HEK293T (cell line): ENCODE measurements around the gene TMEM131.

Experiments
- FOXA1 ChIP-seq: fragments of 450-650 bp; IDR thresholded peaks from 2 replicates; pipeline ENCODE4 v1.6.1; 2016; ENCODE audit warnings: mild to moderate bottlenecking
- L3MBTL2 ChIP-seq: fragments of 450-650 bp; conservative IDR thresholded peaks from 2 replicates; pipeline ENCODE4 v1.6.1; 2016; ENCODE audit warnings: mild to moderate bottlenecking
- NFRKB ChIP-seq: fragments of 450-650 bp; IDR thresholded peaks from 2 replicates; pipeline ENCODE4 v1.6.1; 2016; ENCODE audit warnings: mild to moderate bottlenecking, moderate library complexity
- SUZ12 ChIP-seq: fragments of 450-650 bp; IDR thresholded peaks from 2 replicates; pipeline ENCODE4 v1.6.1; 2016; ENCODE audit warnings: mild to moderate bottlenecking
- ZNF384 ChIP-seq: fragments of 450-650 bp; IDR thresholded peaks from 2 replicates; pipeline ENCODE4 v1.6.1; 2016
- TF ChIP-seq, protein P1 (sequence below): fragments of 450-650 bp; IDR thresholded peaks from 2 replicates; pipeline ENCODE4 v1.6.1; 2016

DNA sequence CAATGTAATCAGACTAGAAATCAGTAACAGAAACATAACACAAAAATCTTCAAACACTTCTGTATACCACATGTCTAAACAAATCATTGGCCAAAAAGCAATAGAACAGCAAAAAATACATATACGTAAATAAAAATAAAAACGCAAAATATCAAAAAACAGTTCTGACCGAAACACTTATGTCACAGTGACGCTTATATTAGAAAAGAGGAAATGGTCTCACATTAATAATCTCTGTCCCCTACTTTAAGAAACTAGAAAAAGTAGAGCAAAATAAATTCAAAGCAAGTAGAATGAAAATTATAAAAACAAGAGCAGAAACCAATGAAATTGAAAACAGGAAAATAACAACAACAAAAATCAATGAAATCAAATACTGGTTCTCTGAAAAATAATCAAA, 41.9 kb downstream of the TMEM131 start:
- TF ChIP-seq NFRKB (no peak), SUZ12 (no peak), ZNF384 (no peak), L3MBTL2 (no peak), FOXA1 (no peak)
- TF ChIP-seq, protein P1, sequence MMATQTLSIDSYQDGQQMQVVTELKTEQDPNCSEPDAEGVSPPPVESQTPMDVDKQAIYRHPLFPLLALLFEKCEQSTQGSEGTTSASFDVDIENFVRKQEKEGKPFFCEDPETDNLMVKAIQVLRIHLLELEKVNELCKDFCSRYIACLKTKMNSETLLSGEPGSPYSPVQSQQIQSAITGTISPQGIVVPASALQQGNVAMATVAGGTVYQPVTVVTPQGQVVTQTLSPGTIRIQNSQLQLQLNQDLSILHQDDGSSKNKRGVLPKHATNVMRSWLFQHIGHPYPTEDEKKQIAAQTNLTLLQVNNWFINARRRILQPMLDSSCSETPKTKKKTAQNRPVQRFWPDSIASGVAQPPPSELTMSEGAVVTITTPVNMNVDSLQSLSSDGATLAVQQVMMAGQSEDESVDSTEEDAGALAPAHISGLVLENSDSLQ = no peak
